Pancreas (tissue), 10 donors: Measurements from ENCODE around the gene BCL2. TPM values are rescaled to one million over a fixed set of nuclear protein-coding genes. Genes with fewer than 3 reads are reported as not detected.

Experiments used
- ATAC-seq, 4 donors: fragments of 200-7000 bp; cut with Tn5 transposase; one replicate each; pipeline versions ENCODE4 v1.8.0 to v1.9.1; 2020; ENCODE audit warnings: mild to moderate bottlenecking in 4 of 4, moderate library complexity in 4 of 4
- DNase-seq, 6 donors: peaks; one replicate each; pipeline ENCODE4 v3.0.0-alpha.2; 2020
- FAIRE-seq: peaks from 2 replicates; lab custom pipeline; 2012; peaks lifted over from hg19 to GRCh38; lab: Jason Lieb, UNC
- H3K27ac ChIP-seq, 4 donors: fragments of 200-600 bp; sonication (generic); 1 replicate in 3 of 4; 2 replicates in 1 of 4; pipeline versions ENCODE4 v1.5.0 to v1.8.0; 2020
- H3K27me3 ChIP-seq, 4 donors: fragments of 200-600 bp; one replicate each; pipeline ENCODE4 v1.8.0; 2021
- H3K36me3 ChIP-seq, 3 donors: fragments of 200-600 bp; sonication (generic) in 1 of 3; one replicate each; pipeline versions ENCODE4 v1.5.0 to v1.8.0; 2020 to 2021
- H3K4me1 ChIP-seq, 3 donors: fragments of 200-600 bp; one replicate each; pipeline ENCODE4 v1.8.0; 2021
- H3K4me3 ChIP-seq, 4 donors: fragments of 200-600 bp; sonication (generic) in 2 of 4; one replicate each; pipeline versions ENCODE4 v1.5.0 to v1.8.0; 2020 to 2021
- H3K9me3 ChIP-seq, 4 donors: fragments of 200-600 bp; one replicate each; pipeline ENCODE4 v1.8.0; 2021
- CTCF ChIP-seq, 4 donors: fragments of 200-600 bp; sonication (generic) in 3 of 4; IDR thresholded peaks; one replicate each; pipeline versions ENCODE4 v1.5.0 to v1.8.0; 2021; ENCODE audit warnings: antibody characterized with exemption in 4 of 4
- WGBS, 2 donors: extraction: QIAGEN DNeasy Blood & Tissue Kit; methylation state at CpG; one replicate each; pipeline ENCODE4 v1.1.7; 2013; 5-methylcytosine and 5-hydroxymethylcytosine counted together
- intact Hi-C, 3 donors: fragments of 100-400 bp; cut with DNase I; formaldehyde crosslinking; loops; one replicate each; pipeline versions ENCODE4 v1.11.1 to v1.14.2; 2022
- polyA plus RNA-seq, 2 donors: library from polyadenylated mRNA; stranded (reverse); fragments of 200-250 nt; gene quantifications; one replicate each; pipeline ENCODE4 v1.2.3, GENCODE V29; 2013
- total RNA-seq, 6 donors: library from RNA; stranded (reverse); fragmentation: NEBNext Ultra II Directional in 4 of 6; extraction: Animal tissue kit (Norgen Biotek cat#: 25700) in 4 of 6; gene quantifications; one replicate each; pipeline versions ENCODE4 v1.2.1 to v1.2.4, GENCODE V29; 2021 to 2023
- donor health status: healthy with polysubstance abuse.
- donor health status: DM: no; HTN: no; CAD: no; lungs with moderate emphysema.
- donor health status: DM: no; HTN: no; CAD: no.
- donor health status: control.
- donor health status: control.
- donor health status: Bipolar disorder and iron deficiency.
- donor health status: DM: yes; HTN: yes; CAD: no.
- donor health status: DM: no; HTN: no; CAD: no.
- donor health status: DM: no; HTN: no; CAD: no.
- donor health status: DM: yes; HTN: yes; CAD: no.

BCL2 gene
- total and polyA plus RNA-seq, 8 donors: 1.9 to 9.0 (median 4.2) TPM

DNA sequence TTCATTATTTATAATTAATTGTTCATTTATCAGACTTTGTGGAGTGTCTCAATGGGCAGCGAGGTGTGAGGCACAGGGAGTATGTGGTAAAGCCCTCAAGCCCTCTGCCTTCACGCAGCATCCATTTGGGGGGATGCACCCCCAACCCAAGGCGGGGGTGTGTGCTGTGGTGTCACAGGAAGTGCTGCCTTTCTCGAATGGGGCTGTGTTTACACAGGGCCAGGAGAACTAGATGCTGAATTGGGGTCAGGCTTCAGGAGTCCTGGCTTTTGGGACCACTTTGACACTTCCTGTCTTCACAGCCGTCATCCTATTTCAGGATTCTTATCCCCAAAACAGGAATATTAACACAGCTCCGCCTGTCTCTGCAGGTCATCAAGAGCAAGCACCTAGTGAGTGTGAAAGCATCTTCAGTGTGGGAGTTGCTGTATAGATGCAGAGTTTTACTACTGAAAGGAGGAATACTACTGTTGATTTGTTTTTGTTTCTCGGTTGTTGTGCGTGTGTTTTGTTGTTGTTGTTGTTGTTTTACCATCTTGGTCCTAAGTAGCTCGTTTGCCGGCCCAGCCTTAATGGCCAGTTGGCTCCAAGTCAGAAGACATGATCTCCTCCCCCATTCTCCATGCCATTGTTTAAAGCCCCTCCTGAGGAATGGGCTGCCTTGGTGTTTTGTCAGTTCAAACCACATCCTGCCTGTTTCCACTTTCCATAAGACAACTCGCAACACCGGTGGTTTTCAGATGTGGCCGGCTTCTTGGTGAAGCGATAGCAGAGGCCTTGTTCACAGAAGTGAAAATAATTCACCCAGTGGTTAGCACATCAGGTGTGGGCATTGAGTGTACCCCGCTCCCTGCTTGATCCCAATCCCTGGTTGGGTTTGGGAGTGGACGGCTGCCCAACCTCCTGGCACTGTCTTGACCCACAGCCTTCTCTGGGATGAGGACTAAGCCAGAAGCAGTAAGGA lies 221.3 kb downstream of the BCL2 start:
- TF ChIP-seq CTCF (IDR thresholded peaks at IDR 0.05): no peak
- no peaks in the 10 kb centered on the region for H3K36me3 ChIP-seq
- peak overlapping the region in 3 of 4 donors; percentile 61 to 80 (median 71) for H3K27ac ChIP-seq
- no peak for FAIRE-seq
- no peak overlapping the region for H3K4me3 ChIP-seq
- intact Hi-C loops: no loop called here
- peaks cover 0 to 14% (median 0%) of the 10 kb centered on the region in 3 donors for H3K4me1 ChIP-seq
- WGBS, 2 donors: 84 to 86% methylated on average over 16 of the region's 16 CpGs
- H3K9me3 ChIP-seq: no peaks in the 10 kb centered on the region
- no peaks in the 10 kb centered on the region for H3K27me3 ChIP-seq
- ATAC-seq: no peak
- DNase-seq: no peak

DNA sequence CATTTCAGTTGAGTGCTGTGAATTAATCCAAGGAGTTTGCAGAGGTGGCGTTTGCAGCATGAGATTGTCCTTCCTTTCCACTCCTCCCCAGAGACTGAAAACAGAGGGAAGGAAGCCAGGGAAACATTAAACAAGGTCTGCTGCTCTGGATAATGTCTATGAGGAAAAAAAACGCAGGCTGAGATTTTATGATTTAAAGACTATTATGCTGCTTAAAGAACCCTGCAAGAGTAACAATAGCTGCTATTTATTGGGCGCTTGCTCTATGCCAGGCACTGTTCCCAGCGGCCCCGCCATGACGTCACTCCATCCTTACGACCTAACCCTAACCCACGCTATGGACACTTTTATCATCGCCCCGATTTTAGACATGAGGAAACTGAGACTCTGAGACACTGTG lies 222.4 kb downstream of the BCL2 start:
- H3K4me1 ChIP-seq: peaks cover 0 to 14% (median 0%) of the 10 kb centered on the region in 3 donors
- no peak for TF ChIP-seq CTCF (IDR thresholded peaks at IDR 0.05)
- H3K27me3 ChIP-seq: no peaks in the 10 kb centered on the region
- H3K4me3 ChIP-seq: no peak overlapping the region
- no peak for ATAC-seq
- FAIRE-seq: peak; percentile 41
- 54 to 64% methylated on average over 10 of the region's 10 CpGs for WGBS, 2 donors
- no peaks in the 10 kb centered on the region for H3K9me3 ChIP-seq
- H3K36me3 ChIP-seq: no peaks in the 10 kb centered on the region
- DNase-seq: no peak
- no peak overlapping the region for H3K27ac ChIP-seq
- intact Hi-C loops: no loop called here

GRCh38 chr18:63096327-63096874 lies 223.2 kb downstream of the BCL2 start:
- no peaks in the 10 kb centered on the region for H3K9me3 ChIP-seq
- no peak for ATAC-seq
- 63 to 66% methylated on average over 2 of the region's 2 CpGs for WGBS, 2 donors
- no peak for DNase-seq
- no peaks in the 10 kb centered on the region for H3K27me3 ChIP-seq
- intact Hi-C loops: no loop called here
- H3K4me3 ChIP-seq: no peak overlapping the region
- no peak overlapping the region for H3K27ac ChIP-seq
- peaks cover 0 to 14% (median 0%) of the 10 kb centered on the region in 3 donors for H3K4me1 ChIP-seq
- no peaks in the 10 kb centered on the region for H3K36me3 ChIP-seq
- TF ChIP-seq CTCF (IDR thresholded peaks at IDR 0.05): no peak
- FAIRE-seq: no peak

DNA sequence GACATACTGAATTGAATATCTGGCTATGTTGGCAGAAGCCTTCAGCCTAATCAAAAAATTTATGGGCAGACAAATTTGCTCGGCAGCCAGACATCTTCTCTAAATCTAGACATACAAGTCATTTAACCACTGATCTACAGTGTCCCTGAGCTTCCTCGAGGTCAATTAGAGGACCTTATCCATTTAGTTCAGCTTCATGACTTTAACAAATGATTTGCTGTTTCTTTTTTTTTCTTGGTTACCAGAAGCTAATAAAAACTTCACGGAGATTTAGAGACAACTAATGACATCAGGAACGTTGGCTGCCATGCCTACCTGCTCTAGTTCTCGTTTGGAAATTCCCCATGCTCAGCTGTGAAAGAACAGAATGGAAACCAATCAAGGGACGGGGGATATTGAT lies 223.8 kb downstream of the BCL2 start:
- Histone ChIP-seq H3K4me1 (peaks cover 0 to 14% (median 0%) of the 10 kb centered on the region in 3 donors), H3K27me3 (no peaks in the 10 kb centered on the region), H3K27ac (peak overlapping the region in 1 of 4 donors; percentile 44), H3K4me3 (no peak overlapping the region), H3K9me3 (no peaks in the 10 kb centered on the region), H3K36me3 (no peaks in the 10 kb centered on the region)
- WGBS, 2 donors: 32 to 34% methylated on average over 6 of the region's 6 CpGs
- no peak for DNase-seq
- no peak for ATAC-seq
- intact Hi-C loops: no loop called here
- no peak for FAIRE-seq
- no peak for TF ChIP-seq CTCF (IDR thresholded peaks at IDR 0.05)
